Femur (tissue), 1 donor: ENCODE data around the gene EVC2.
A peak's percentile ranks its signal among the peaks of the same experiment; 100 is the strongest.

Experiments used
- DNase-seq: peaks from one replicate; pipeline ENCODE4 v3.0.0-alpha.2; 2017

EVC2 gene, protein sequence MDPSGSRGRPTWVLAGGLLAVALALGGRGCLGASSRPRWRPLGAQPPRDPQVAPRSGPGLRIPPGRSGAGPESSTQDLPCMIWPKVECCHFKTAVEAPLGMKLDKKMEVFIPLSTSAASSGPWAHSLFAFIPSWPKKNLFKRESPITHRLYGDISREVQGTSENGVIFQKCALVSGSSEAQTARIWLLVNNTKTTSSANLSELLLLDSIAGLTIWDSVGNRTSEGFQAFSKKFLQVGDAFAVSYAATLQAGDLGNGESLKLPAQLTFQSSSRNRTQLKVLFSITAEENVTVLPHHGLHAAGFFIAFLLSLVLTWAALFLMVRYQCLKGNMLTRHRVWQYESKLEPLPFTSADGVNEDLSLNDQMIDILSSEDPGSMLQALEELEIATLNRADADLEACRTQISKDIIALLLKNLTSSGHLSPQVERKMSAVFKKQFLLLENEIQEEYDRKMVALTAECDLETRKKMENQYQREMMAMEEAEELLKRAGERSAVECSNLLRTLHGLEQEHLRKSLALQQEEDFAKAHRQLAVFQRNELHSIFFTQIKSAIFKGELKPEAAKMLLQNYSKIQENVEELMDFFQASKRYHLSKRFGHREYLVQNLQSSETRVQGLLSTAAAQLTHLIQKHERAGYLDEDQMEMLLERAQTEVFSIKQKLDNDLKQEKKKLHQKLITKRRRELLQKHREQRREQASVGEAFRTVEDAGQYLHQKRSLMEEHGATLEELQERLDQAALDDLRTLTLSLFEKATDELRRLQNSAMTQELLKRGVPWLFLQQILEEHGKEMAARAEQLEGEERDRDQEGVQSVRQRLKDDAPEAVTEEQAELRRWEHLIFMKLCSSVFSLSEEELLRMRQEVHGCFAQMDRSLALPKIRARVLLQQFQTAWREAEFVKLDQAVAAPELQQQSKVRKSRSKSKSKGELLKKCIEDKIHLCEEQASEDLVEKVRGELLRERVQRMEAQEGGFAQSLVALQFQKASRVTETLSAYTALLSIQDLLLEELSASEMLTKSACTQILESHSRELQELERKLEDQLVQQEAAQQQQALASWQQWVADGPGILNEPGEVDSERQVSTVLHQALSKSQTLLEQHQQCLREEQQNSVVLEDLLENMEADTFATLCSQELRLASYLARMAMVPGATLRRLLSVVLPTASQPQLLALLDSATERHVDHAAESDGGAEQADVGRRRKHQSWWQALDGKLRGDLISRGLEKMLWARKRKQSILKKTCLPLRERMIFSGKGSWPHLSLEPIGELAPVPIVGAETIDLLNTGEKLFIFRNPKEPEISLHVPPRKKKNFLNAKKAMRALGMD

DNA sequence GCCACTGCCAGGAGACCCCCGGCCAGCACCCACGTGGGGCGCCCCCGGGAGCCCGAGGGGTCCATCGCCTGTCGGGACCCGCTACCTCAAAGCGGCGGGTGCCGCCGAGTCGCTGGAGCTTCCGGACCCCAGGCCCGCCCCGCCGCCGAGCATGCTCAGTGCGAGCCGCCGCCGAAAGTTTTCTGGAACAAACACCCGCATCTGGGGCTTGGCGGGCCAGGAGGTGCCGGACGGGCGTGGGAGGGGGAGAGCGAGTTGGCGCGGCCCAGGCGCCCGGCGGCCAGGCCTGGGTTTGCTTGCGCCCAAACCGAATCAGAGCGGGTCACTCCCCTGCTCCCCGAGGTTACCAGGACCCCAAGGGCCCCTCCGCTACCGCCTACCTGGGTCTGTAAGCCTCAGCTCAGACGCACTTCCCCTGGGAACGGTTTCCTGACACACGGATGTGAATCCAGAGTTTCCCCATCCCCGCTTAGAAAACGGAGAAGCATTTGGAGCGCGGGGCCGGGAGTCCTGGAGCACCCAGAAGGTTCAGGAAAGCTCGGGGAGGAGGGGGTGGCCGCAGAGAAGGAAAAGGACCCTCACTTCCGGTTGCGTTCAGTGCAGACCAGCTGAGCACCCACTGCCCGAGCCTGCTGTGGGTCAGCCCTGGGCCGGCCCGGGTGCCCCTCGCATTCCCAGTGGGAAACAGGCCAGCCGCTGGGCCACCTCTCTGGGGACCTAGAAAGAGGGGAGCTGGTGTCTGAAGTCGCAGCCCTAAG is at the start of gene EVC2:
Gene EVC2, minus strand, starts transcription at position 111 of the 758 bp plus-strand sequence. Its CDS starts 46 bp downstream, at position 65.
- DNase-seq = peak; percentile 87

DNA sequence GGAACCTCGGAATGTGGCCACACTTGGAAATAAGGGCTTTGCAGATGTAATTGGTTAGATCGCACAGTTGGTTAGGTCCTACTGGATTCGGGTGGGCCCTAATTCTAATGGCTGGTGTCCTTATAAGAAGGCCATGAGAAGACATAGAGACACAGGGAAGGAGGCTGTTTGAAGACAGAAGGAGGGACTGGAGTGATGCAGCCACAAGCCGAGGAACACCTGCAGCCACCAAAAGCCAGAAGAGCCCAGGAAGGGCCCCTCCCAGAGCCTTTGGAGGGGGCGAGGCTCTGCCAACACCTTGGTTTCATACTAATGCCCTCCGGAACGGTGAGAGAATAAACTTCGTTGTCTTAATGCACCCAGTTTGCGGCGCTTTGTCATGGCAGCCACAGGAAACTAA is 49.6 kb upstream of the EVC2 start:
- no peak for DNase-seq

DNA sequence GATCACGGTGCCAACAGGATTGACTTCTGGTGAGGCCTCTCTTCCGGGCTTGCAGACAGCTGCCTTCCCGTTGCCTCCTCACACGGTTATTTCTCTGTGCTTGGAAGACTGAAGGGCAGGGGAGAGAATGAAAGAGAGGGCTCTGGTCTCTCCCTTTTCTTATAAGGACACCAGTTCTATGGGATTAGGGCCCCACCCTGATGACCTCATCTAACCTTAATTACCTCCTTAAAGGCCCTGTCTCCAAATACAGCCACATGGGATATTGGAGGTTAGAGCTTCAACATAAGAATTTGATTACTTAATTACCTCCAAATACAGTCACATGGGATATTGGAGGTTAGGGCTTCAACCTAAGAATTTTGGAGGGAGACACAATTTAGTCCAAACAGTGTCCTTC is 49.2 kb upstream of the EVC2 start:
- no peak for DNase-seq

DNA sequence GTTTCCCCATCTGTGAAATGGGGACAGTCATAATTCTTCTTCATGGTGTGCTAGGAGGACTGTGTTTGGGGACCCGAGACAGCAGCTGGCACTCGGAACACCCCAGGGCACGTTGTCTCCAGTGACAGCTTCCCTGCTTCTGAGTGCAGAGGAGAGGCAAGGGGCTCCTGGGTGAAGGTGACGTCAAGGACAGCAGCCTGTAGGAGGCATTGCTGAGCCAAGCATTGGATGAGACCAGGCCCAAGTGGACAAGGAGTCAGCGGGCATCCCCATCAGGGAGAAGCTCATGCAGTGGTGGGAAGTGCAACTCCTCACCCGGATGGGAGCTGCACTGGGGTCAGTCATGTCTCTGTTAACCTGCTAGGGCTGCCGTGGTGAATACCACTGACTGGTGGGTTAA is 48.7 kb upstream of the EVC2 start:
- no peak for DNase-seq

DNA sequence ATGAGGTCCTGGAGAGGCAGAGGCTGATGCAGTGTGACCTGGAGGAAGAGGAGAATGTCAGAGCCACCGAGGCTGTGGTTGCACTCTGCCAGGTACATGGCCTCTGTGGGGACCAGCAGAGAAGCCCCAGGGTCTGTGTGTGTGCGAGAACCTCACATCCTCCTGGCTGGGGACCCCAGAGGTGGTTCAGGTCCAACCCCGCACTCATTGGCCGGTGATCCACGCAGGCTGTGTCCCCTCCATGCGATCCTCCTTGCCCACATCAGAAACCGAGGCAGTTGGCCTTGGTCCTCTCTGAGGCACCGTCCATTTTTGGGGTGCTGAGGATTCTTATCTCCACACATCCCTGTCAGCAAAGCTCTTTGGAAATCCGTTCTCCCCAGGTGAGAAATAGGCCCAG is 47.9 kb upstream of the EVC2 start:
- DNase-seq = no peak

DNA sequence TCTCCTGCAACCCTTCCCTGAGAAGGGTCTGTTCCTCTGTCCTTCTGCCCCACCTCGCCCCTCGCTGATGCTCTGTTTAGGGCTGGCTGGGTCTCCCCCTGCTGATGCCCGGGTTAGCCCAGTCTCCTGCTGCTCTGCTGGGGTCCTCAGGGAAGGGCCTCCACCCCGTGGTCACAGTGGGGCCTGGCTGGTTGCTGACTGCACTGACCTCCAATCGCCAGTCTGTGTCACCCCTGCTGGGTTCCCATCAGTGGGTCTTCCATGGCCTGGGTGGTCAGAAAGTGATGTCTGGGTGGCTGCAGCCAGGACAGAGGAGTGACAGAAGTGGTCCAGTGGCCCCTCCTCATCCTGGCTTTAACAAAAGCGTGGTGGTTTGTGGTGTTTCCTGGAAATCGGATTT is 47.3 kb upstream of the EVC2 start:
- DNase-seq = no peak

DNA sequence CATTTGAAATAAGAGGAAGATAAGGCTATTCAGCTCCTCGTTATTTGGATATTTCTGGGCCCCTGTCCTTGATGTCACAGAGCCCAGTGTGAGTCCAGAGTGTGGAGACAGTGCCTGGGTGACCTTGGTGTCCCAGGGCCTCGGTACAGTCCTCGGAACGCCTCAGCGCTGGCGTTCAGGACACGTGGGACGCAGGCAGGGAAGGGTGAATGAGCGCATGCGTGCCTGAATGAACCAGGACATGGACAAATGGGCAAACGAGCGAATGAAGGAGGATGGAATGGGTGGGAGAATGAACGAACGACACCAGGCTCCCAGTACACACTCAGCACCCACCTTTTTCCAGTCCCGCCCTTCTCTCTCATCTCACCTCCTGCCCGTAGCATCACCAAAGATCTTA is 46.8 kb upstream of the EVC2 start:
- no peak for DNase-seq

DNA sequence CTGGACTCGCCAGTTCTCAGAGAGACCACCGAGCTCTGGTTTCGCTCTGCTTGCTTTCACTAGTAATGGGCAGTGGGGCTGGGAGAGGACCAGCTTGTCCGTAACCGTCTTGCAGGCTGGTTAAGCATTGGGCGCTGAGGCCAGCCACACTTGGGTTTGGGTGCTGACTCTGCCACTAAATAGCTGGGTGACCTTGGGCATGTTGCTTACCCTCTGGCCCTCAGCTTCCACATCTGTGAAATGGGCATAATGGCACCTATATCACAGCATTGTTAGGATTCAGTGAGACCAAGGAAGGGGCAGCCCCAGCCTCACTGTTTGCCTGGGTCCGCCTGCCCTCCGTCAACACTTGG is 46.1 kb upstream of the EVC2 start:
- no peak for DNase-seq

DNA sequence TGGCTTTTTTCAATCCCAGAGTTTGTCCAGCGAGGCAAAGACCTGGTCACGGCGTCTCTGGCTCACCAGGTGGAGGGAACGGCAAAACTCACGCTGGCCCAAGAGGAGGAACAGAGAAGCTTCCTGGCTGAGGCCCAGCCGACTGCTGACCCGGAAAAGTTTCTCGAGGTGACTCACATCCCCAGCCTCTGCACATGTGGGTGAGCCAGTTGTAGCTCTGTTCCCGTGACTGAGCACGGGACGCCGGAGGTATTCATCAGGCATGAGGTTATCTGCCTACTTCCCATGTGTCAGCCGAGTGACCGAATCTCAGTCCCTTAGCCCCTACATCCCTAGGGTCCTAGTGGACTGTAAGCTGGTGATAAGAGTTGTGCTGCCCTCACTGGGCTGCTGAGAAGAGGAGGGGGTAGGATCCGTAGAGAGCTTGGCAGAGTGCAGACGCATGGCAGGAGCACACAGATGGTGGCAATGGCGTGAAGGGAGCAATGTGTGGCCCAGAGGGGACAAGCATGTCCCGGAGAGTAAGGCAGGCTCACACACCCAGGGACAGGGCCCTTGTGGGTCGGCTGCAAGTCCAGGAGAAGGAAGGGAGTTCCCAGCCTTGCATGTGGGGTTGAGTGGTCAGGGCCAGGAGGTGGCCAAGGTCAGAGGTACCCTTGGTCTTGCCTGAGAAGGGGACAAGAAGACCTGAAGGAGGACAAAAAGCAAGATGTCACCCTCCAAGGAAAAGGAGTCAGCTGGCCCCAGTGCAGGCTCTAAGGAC is 45.6 kb upstream of the EVC2 start:
- DNase-seq = no peak

DNA sequence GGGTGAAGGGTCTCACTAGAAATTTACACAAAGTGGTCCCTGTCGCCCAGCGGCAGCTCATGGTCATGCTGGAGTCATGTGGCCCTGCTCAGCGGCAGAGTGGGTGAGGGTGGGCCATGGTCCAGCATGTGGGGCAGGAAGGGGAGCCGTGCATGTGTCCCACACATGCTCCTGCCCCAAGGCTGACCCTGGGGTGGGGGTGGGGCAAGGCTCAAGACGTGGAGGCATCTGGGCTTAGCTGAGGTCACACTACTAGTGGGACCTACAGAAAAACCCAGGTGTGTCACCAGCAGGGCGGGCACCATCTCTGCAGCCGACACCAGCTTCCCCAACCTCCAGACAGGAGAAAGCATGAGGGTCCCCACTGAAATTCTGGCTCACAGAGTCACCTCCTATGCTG is 45.0 kb upstream of the EVC2 start:
- DNase-seq = no peak

DNA sequence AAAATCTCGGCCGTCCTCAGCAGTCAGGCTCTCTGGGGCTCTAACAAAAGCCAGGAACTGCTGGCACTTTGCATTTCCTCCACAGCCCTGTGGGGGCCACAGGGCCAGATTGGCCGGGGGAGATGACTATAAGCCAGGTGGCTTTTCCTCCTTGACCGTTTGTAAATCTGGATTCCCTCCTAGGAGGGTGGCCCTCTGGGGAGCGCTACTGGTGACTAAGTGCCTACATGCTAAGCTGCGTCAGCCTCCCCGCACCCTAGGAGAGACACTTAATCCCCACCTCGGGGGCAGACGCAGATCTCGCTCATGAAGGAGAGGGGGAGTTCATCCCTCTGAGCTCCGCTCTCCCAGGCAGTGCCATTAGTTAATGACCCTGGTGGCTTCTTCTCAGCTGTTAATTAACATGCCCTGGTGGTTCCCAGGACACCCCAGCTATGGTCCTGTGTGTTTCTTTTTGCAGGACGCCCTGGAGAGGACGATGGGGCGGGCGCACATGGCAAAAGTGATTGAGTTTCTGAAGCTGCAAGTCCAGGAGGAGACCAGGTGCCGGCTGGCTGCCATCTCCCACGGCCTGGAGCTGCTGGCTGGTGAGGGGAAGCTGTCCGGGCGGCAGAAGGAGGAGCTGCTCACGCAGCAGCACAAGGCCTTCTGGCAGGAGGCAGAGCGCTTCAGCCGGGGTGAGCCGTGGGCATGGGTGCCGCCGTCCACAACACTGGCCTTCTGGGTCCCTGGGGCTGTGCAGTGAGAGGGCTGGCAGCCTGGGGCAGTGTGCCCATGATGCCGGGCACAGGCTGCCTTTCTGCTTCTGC is 44.2 kb upstream of the EVC2 start:
- DNase-seq = no peak

DNA sequence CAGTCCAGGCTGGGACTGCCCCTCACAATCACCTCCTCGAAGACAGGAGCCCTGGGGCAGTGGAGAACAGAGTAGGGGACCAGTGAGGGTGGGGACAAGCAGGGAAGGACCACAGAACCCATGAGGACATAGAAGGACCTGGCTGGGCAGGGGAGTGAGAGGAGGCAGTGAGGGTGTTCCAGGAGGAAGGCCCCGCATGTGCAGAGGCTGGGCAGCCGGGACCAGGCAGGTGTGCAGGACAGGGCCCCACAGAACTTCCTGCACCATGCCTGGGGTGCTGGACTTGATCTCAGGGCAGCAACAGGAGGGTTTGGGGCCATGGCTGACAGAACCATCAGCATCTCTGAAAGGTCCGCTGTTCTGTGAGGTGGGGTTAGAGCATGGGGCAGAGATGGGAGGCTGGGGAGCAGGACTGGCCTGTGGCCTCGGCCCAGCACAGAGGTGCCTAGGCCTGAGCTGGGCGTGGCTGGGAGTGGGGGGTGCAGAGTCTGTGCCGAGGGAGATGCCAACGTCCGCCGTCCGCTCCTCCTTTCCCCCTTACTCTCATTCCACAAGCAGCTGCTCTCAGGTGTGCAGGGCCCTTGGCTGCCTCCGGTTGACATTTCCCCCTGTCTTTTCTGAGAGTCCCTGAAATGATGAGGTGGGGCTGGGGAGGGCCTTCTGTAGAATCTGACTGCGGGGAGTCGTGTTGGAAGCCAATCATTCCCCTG is 43.5 kb upstream of the EVC2 start:
- no peak for DNase-seq

DNA sequence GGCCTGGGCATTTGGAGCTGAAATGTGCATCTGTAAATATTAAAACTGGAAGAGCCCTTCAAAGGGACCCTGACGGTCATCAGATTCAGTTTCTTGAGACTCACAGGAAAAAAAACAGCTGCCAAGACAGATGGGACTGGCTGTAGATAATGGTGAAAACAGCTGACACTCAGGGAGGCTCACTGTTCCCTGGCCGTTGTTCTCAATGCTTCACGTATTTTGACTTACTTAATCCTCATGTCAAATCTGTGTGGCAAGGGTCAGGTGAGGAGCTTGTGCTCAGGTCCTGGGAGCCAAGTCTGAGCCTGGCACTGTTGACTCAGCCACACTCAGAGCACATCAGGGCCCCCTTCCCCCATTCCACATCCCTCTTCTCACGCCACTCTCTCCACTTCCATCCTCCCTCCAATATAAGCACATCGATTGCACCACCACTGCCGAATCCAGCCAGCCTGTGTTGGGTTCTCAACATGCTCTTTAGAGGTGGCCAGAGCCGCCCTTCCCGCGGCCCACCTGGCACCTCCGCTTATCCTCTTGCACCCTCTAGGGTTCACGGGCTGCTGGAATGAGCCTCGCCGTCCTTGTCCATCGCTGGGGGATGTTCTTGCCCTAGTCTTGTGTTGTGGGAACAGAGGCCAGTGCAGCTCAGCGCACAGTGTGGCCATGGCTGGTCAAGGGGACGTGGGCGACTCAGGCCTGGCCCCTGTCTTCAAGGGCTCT is 42.7 kb upstream of the EVC2 start:
- no peak for DNase-seq

DNA sequence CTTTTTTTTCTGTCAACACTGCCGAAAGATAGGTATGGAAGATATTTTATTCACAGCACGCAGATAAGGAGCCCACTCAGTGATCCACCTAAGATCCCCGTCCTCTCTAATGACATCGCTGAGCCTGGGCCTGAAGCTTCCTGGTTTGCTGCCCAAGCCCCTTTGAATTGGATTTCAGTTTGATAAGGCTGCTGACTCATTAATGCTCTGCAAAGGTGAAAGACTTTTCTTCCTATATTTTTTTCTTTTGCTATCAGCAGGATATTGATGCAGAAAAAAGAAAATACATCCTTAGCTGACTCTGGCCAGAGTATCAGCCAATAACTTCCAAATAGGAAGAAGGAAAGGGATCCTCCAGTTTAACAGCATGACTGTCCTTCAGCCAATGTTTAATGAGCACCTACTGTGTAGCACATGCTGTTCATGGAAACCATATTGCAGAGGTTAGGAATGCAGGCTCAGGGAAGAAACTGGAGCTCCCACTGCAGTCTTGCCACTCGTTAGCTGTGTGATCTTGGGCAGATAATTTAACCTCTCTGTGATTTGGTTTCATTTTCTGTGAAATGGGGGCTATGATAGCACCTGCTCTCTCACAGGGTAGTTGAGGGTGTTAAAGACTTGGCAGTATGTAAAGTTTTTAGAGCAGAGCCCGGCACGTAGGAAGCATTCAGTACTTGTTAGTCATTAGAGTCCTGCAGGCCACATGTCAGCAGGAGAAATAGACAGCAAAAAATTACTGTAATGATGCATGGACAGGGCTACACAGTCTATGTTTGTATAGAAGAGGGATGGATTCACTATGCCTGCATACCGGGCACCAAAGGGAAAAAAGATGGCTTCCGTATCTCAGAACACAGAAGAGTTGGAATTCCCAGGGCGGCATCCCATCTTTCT is 41.9 kb upstream of the EVC2 start:
- no peak for DNase-seq

DNA sequence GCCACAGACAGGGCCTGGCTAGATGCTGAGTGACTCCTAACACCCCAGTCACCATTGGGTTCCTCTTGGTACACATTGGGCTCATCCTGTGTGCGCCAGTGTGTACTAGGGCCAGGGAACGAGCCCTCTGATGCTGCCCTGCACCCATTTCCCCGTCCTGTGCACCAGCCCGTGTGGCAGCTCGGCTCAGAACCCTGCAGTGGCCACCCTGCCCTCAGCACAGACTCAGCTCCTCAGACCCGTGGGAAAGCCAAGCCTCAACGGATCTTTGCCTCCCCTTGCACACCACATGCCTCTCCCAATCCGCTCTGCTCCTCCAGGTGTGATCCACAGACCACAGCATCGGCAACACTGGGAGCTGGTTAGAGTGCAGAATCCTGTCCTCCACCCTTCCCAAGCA is 41.2 kb upstream of the EVC2 start:
- DNase-seq = no peak

DNA sequence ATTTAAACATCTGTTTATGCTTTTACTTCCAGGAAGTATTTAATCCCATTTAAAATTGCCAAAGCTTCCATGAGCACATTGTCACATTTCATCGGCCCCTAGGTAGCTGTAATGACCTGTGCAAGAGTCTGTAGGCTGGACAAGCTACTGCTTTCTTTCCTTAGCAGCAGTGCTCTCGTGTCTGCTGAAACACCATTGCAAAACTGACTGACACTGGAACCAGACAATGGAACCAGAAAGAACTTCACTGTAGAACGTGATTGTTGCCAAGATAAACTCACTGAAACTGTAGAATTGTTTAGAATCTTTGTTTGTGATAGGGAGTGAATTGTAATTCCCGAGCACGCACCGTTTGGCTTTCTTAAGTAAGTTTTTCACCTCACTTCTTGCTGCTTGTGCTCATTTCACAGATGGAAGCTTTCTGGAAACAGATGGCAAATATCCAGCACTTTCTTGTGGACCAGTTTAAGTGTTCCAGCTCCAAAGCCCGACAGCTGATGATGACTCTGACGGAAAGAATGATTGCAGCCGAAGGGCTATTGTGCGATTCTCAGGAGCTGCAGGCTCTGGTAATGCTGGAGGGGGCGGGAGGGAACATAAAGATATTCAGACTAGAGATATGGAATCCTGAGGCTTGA is 39.5 kb upstream of the EVC2 start:
- peak; percentile 65 for DNase-seq

DNA sequence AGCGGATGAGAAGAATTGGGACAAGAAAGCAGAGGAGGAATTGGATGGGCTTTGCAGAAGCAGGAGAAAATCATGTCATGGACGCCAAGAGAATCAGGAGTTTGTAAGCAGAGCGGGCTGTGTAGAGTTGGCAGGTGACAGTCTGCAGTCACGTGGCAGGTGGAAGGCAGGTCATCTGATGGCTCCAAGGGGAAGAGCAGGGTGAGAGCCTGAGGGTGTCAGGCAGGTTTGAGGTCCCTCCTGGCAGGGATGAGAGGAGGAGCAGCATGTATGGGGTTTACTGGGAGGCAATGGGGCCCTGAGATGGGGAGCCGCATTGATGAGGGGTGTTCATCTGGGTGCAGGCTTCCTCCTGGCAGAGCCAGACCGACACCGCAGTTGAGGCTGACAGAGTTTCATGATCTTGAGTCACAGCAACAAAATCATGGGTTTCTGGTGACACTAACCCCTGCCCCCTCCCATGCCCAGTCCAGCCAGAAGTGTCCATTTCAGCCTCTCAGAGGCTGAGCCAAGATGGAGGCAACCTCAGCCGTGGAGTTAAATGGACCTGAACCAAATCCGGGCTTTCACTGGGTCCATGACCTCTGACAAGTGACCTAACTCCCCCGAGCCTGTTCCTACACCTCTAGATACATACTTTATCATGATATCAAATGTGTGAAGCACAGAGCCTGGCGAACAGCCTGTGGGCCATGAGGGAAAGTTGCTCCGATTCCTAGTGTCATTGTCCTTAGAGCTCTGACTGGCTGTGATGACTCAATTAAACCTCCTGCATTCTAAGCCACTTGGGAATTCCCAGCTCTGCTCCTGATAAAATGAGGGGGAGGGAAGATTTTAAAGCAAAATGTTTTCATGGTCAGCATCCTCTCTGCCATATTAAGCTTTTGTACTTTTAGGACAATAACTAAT is 38.7 kb upstream of the EVC2 start:
- DNase-seq = no peak
